Thymus (tissue), 11 donors: ENCODE measurements around the gene MACROD2. TPM values are rescaled to one million over a fixed set of nuclear protein-coding genes. Genes with fewer than 3 reads are reported as not detected.

Experiments
- DNase-seq, 9 donors: peaks; one replicate each; pipeline ENCODE4 v3.0.0-alpha.2; 2013; ENCODE audit warnings: low spot score in 9 of 9, low read depth in 6 of 9, missing footprints in 1 of 9
- H3K27ac ChIP-seq, 2 donors: one replicate each; pipeline ENCODE4 v1.5.1; 2013; ENCODE audit warnings: control low read depth in 1 of 2, low read depth in 1 of 2, low read length in 1 of 2, mild to moderate bottlenecking in 1 of 2, moderate library complexity in 1 of 2
- H3K27me3 ChIP-seq, 2 donors: one replicate each; pipeline ENCODE4 v1.5.1; 2013; ENCODE audit warnings: low read length in 1 of 2; ENCODE audit not compliant: control insufficient read depth in 2 of 2, insufficient read depth in 1 of 2
- H3K36me3 ChIP-seq, 2 donors: one replicate each; pipeline ENCODE4 v1.5.1; 2013; ENCODE audit warnings: low read length in 1 of 2, mild to moderate bottlenecking in 1 of 2, moderate library complexity in 1 of 2; ENCODE audit not compliant: control insufficient read depth in 2 of 2, insufficient read depth in 2 of 2
- H3K4me1 ChIP-seq, 2 donors: one replicate each; pipeline ENCODE4 v1.5.1; 2013; ENCODE audit warnings: low read length in 2 of 2; ENCODE audit not compliant: control insufficient read depth in 2 of 2, insufficient read depth in 2 of 2
- H3K4me3 ChIP-seq, 2 donors: one replicate each; pipeline ENCODE4 v1.5.1; 2013; ENCODE audit warnings: low read length in 2 of 2, control low read depth in 1 of 2, mild to moderate bottlenecking in 1 of 2
- H3K9me3 ChIP-seq, 2 donors: one replicate each; pipeline ENCODE4 v1.5.1; 2013; ENCODE audit warnings: low read length in 1 of 2, mild to moderate bottlenecking in 1 of 2; ENCODE audit not compliant: control insufficient read depth in 2 of 2, insufficient read depth in 1 of 2
- WGBS: extraction: QIAGEN DNeasy Blood & Tissue Kit; methylation state at CpG from one replicate; pipeline ENCODE4 v1.1.7; 2013; 5-methylcytosine and 5-hydroxymethylcytosine counted together
- polyA plus RNA-seq: library from polyadenylated mRNA; stranded (reverse); fragments of 200-250 nt; gene quantifications from one replicate; pipeline ENCODE4 v1.2.3, GENCODE V29; 2013
- total RNA-seq: library from RNA; stranded (reverse); fragments of 120-200 nt; gene quantifications from one replicate; pipeline ENCODE4 v1.2.4, GENCODE V29; 2013
- donor health status: healthy.

The MACROD2 gene
- total and polyA plus RNA-seq, 2 donors, result 1.6 to 4.2 TPM

- Histone ChIP-seq H3K4me3 (no peak overlapping the region), H3K27me3 (no peaks in the 10 kb centered on the region), H3K9me3 (no peaks in the 10 kb centered on the region), H3K27ac (no peak overlapping the region), H3K4me1 (no peaks in the 10 kb centered on the region), H3K36me3 (no peaks in the 10 kb centered on the region)
- DNase-seq, result no peak
- 96% methylated on average over 2 of the region's 2 CpGs for WGBS
These were observed 1209.7 kb downstream of the MACROD2 start for GRCh38 chr20:15205028-15205427.

GRCh38 chr20:15205719-15206118 lies 1210.4 kb downstream of the MACROD2 start:
- no peaks in the 10 kb centered on the region for H3K4me1 ChIP-seq
- no peaks in the 10 kb centered on the region for H3K9me3 ChIP-seq
- H3K27ac ChIP-seq, result no peak overlapping the region
- H3K4me3 ChIP-seq, result no peak overlapping the region
- H3K36me3 ChIP-seq, result no peaks in the 10 kb centered on the region
- DNase-seq, result no peak
- no peaks in the 10 kb centered on the region for H3K27me3 ChIP-seq

GRCh38 chr20:15209537-15209936 lies 1214.2 kb downstream of the MACROD2 start:
- H3K4me3 ChIP-seq, result no peak overlapping the region
- no peak for DNase-seq
- H3K9me3 ChIP-seq, result no peaks in the 10 kb centered on the region
- no peaks in the 10 kb centered on the region for H3K36me3 ChIP-seq
- H3K4me1 ChIP-seq, result no peaks in the 10 kb centered on the region
- 98% methylated on average over 1 of the region's 1 CpG for WGBS
- H3K27me3 ChIP-seq, result no peaks in the 10 kb centered on the region
- no peak overlapping the region for H3K27ac ChIP-seq

- Histone ChIP-seq H3K4me3 (no peak overlapping the region), H3K9me3 (no peaks in the 10 kb centered on the region), H3K36me3 (no peaks in the 10 kb centered on the region), H3K27me3 (no peaks in the 10 kb centered on the region), H3K27ac (no peak overlapping the region), H3K4me1 (no peaks in the 10 kb centered on the region)
- DNase-seq, result no peak
- WGBS, result 95% methylated on average over 1 of the region's 1 CpG
These were observed 1218.7 kb downstream of the MACROD2 start for GRCh38 chr20:15214051-15214450.

GRCh38 chr20:15220009-15220656 lies 1224.8 kb downstream of the MACROD2 start:
- H3K4me1 ChIP-seq, result no peaks in the 10 kb centered on the region
- H3K4me3 ChIP-seq, result no peak overlapping the region
- WGBS, result 79% methylated on average over 6 of the region's 6 CpGs
- no peaks in the 10 kb centered on the region for H3K27me3 ChIP-seq
- H3K36me3 ChIP-seq, result no peaks in the 10 kb centered on the region
- no peak for DNase-seq
- H3K9me3 ChIP-seq, result no peaks in the 10 kb centered on the region
- no peak overlapping the region for H3K27ac ChIP-seq

- DNase-seq, result no peak
- WGBS, result 94% methylated on average over 6 of the region's 6 CpGs
- Histone ChIP-seq H3K9me3 (no peaks in the 10 kb centered on the region), H3K27me3 (no peaks in the 10 kb centered on the region), H3K4me1 (no peaks in the 10 kb centered on the region), H3K4me3 (no peak overlapping the region), H3K27ac (no peak overlapping the region), H3K36me3 (no peaks in the 10 kb centered on the region)
These were observed 1225.7 kb downstream of the MACROD2 start for GRCh38 chr20:15220778-15221565.

- WGBS, result 95% methylated on average over 5 of the region's 5 CpGs
- no peaks in the 10 kb centered on the region for H3K36me3 ChIP-seq
- H3K4me1 ChIP-seq, result no peaks in the 10 kb centered on the region
These were observed 1227.4 kb downstream of the MACROD2 start for GRCh38 chr20:15222502-15223330.

GRCh38 chr20:15224199-15224598 lies 1228.9 kb downstream of the MACROD2 start:
- Histone ChIP-seq H3K27ac (no peak overlapping the region), H3K36me3 (no peaks in the 10 kb centered on the region), H3K9me3 (no peaks in the 10 kb centered on the region), H3K4me3 (no peak overlapping the region), H3K27me3 (no peaks in the 10 kb centered on the region), H3K4me1 (no peaks in the 10 kb centered on the region)
- no peak for DNase-seq
- WGBS, result 90% methylated on average over 2 of the region's 2 CpGs

More at GRCh38 chr20:15222502-15223330, 1227.4 kb downstream of the MACROD2 start:
- DNase-seq, result no peak
- H3K27me3 ChIP-seq, result no peaks in the 10 kb centered on the region
- H3K27ac ChIP-seq, result no peak overlapping the region
- no peaks in the 10 kb centered on the region for H3K9me3 ChIP-seq
- no peak overlapping the region for H3K4me3 ChIP-seq

GRCh38 chr20:15227102-15227501 lies 1231.8 kb downstream of the MACROD2 start:
- H3K27ac ChIP-seq, result no peak overlapping the region
- H3K4me1 ChIP-seq, result no peaks in the 10 kb centered on the region
- H3K27me3 ChIP-seq, result no peaks in the 10 kb centered on the region
- 95% methylated on average over 3 of the region's 3 CpGs for WGBS
- no peaks in the 10 kb centered on the region for H3K9me3 ChIP-seq
- no peak overlapping the region for H3K4me3 ChIP-seq
- DNase-seq, result no peak
- H3K36me3 ChIP-seq, result no peaks in the 10 kb centered on the region
